NCI-H82 treated with DMSO at 0.1 percent for 48 hours (cell line): ENCODE results near the gene PIP5K1B.

Source experiments
- DNase-seq: peaks from one replicate; lab custom pipeline; 2025; ENCODE audit not compliant: unreplicated experiment; lab: John Stamatoyannopoulos, UW

The PIP5K1B gene

GRCh38 chr9:68947842-68948569 is 243.0 kb downstream of the PIP5K1B start:
- no peak for DNase-seq

- DNase-seq = peak; percentile 12
Measured at GRCh38 chr9:68949271-68950000, 244.4 kb downstream of the PIP5K1B start.

GRCh38 chr9:68950188-68950587 is 245.1 kb downstream of the PIP5K1B start:
- DNase-seq = no peak

GRCh38 chr9:68950689-68951088 is 245.6 kb downstream of the PIP5K1B start:
- no peak for DNase-seq

GRCh38 chr9:68951879-68952659 is 247.0 kb downstream of the PIP5K1B start:
- DNase-seq = no peak

- DNase-seq = no peak
Measured at GRCh38 chr9:68953771-68954170, 248.7 kb downstream of the PIP5K1B start.

GRCh38 chr9:68955330-68955729 is 250.3 kb downstream of the PIP5K1B start:
- DNase-seq = no peak

- no peak for DNase-seq
Measured at GRCh38 chr9:68957479-68957878, 252.4 kb downstream of the PIP5K1B start.

GRCh38 chr9:68961587-68961986 is 256.5 kb downstream of the PIP5K1B start:
- DNase-seq = no peak

GRCh38 chr9:68963416-68963815 is 258.4 kb downstream of the PIP5K1B start:
- no peak for DNase-seq

GRCh38 chr9:68964102-68964541 is 259.1 kb downstream of the PIP5K1B start:
- DNase-seq = no peak

GRCh38 chr9:68964765-68965164 is 259.7 kb downstream of the PIP5K1B start:
- no peak for DNase-seq

GRCh38 chr9:68966496-68966944 is 261.5 kb downstream of the PIP5K1B start:
- no peak for DNase-seq

GRCh38 chr9:68967800-68968199 is 262.8 kb downstream of the PIP5K1B start:
- no peak for DNase-seq

- no peak for DNase-seq
Measured at GRCh38 chr9:68969538-68969937, 264.5 kb downstream of the PIP5K1B start.

- peak; percentile 11 for DNase-seq
Measured at GRCh38 chr9:68970151-68970550, 265.1 kb downstream of the PIP5K1B start.

- no peak for DNase-seq
Measured at GRCh38 chr9:68973619-68974018, 268.6 kb downstream of the PIP5K1B start.

- no peak for DNase-seq
Measured at GRCh38 chr9:68974431-68974830, 269.4 kb downstream of the PIP5K1B start.

GRCh38 chr9:68974901-68975300 is 269.9 kb downstream of the PIP5K1B start:
- no peak for DNase-seq

- no peak for DNase-seq
Measured at GRCh38 chr9:68975365-68976043, 270.5 kb downstream of the PIP5K1B start.

GRCh38 chr9:68978066-68978465 is 273.0 kb downstream of the PIP5K1B start:
- DNase-seq = no peak
